Measurements from ENCODE around the gene INPP5A. TPM values are rescaled to one million over a fixed set of nuclear protein-coding genes. Genes with fewer than 3 reads are reported as not detected.

The INPP5A gene
- total RNA-seq, 1 donor from 2014 or later = 105 TPM

DNA sequence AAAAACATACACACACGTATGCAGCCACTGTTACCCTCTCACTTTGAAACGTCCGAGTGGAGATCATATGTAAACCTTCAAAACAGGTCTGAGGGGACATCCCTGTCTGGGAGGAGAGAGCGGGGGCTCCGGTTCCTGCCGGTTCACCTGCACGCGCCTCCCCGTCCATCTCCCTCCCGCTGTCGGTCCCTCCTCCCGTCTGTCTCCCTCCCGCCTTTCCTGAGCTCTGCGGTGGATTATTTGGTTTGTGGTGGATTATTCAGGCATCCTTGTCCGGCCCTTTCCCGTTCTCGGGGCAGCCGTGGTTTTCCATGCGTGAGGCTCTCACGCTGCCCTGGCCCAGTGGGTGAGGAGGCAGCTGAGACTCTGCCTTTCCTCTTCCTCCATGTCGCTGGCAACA is 188.6 kb downstream of the INPP5A start:
- no peaks in the 10 kb centered on the region for H3K27me3 ChIP-seq (ENCODE audit: low read depth)
- TF ChIP-seq, protein P1, sequence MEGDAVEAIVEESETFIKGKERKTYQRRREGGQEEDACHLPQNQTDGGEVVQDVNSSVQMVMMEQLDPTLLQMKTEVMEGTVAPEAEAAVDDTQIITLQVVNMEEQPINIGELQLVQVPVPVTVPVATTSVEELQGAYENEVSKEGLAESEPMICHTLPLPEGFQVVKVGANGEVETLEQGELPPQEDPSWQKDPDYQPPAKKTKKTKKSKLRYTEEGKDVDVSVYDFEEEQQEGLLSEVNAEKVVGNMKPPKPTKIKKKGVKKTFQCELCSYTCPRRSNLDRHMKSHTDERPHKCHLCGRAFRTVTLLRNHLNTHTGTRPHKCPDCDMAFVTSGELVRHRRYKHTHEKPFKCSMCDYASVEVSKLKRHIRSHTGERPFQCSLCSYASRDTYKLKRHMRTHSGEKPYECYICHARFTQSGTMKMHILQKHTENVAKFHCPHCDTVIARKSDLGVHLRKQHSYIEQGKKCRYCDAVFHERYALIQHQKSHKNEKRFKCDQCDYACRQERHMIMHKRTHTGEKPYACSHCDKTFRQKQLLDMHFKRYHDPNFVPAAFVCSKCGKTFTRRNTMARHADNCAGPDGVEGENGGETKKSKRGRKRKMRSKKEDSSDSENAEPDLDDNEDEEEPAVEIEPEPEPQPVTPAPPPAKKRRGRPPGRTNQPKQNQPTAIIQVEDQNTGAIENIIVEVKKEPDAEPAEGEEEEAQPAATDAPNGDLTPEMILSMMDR (IDR thresholded peaks at IDR 0.05; ENCODE audit: borderline replicate concordance) = no peak
- no peak for DNase-seq
- intact Hi-C loops (cut with micrococcal nuclease) = no loop called here
- H3K36me3 ChIP-seq = peaks cover 48% of the 10 kb centered on the region
- H3K4me1 ChIP-seq = no peaks in the 10 kb centered on the region
- no peak overlapping the region for H3K4me3 ChIP-seq
- H3K9me3 ChIP-seq (replicated peaks) = no peaks in the 10 kb centered on the region
- no peak overlapping the region for H3K27ac ChIP-seq (replicated peaks)

GRCh38 chr10:132726951-132727350 is 189.4 kb downstream of the INPP5A start:
- TF ChIP-seq, protein P1 (IDR thresholded peaks at IDR 0.05; ENCODE audit: borderline replicate concordance) = no peak
- DNase-seq = no peak
- H3K9me3 ChIP-seq (replicated peaks) = no peaks in the 10 kb centered on the region
- intact Hi-C loops (cut with micrococcal nuclease) = no loop called here
- no peak overlapping the region for H3K27ac ChIP-seq (replicated peaks)
- H3K4me3 ChIP-seq = no peak overlapping the region
- no peaks in the 10 kb centered on the region for H3K4me1 ChIP-seq
- no peaks in the 10 kb centered on the region for H3K27me3 ChIP-seq (ENCODE audit: low read depth)
- peaks cover 48% of the 10 kb centered on the region for H3K36me3 ChIP-seq

GRCh38 chr10:132727411-132727810 is 189.8 kb downstream of the INPP5A start:
- intact Hi-C loops (cut with micrococcal nuclease) = no loop called here
- TF ChIP-seq, protein P1 (IDR thresholded peaks at IDR 0.05; ENCODE audit: borderline replicate concordance) = no peak
- Histone ChIP-seq H3K4me3 (no peak overlapping the region), H3K36me3 (peaks cover 48% of the 10 kb centered on the region), H3K9me3 (replicated peaks) (no peaks in the 10 kb centered on the region), H3K27ac (replicated peaks) (no peak overlapping the region), H3K4me1 (no peaks in the 10 kb centered on the region), H3K27me3 (ENCODE audit: low read depth) (no peaks in the 10 kb centered on the region)
- DNase-seq = no peak

- no peak for DNase-seq
- H3K27ac ChIP-seq (replicated peaks) = no peak overlapping the region
- H3K36me3 ChIP-seq = peaks cover 55% of the 10 kb centered on the region
- intact Hi-C loops (cut with micrococcal nuclease) = no loop called here
- H3K4me1 ChIP-seq = no peaks in the 10 kb centered on the region
- TF ChIP-seq, protein P1 (IDR thresholded peaks at IDR 0.05; ENCODE audit: borderline replicate concordance) = no peak
- no peaks in the 10 kb centered on the region for H3K9me3 ChIP-seq (replicated peaks)
- H3K27me3 ChIP-seq (ENCODE audit: low read depth) = no peaks in the 10 kb centered on the region
- H3K4me3 ChIP-seq = no peak overlapping the region
Measured at GRCh38 chr10:132728321-132728720, 190.7 kb downstream of the INPP5A start.

DNA sequence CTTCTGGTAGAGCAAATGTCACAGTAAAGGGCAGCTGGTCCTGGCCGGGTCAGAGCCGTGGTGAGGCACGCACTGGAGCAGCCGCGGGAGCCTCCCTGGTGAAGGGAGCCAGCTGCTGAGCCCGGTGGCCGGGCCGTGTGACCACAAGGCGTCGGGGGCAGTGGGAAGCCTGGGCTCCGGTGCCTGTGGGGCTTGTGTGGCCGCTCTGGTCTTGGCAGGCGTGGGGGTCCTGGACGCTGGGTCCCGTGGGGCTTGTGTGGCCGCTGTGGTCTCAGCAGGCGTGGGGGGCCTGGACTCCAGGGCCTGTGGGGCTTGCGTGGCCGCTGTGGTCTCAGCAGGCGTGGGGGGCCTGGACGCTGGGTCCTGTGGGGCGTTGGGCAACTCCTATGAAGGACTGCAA is 191.2 kb downstream of the INPP5A start:
- Histone ChIP-seq H3K27ac (replicated peaks) (no peak overlapping the region), H3K27me3 (ENCODE audit: low read depth) (no peaks in the 10 kb centered on the region), H3K4me1 (no peaks in the 10 kb centered on the region), H3K36me3 (peaks cover 56% of the 10 kb centered on the region), H3K9me3 (replicated peaks) (no peaks in the 10 kb centered on the region), H3K4me3 (no peak overlapping the region)
- intact Hi-C loops (cut with micrococcal nuclease) = no loop called here
- TF ChIP-seq, protein P1 (IDR thresholded peaks at IDR 0.05; ENCODE audit: borderline replicate concordance) = no peak
- DNase-seq = no peak

Data from left ventricle myocardium inferior (tissue), 1 donor.